HEK293 (cell line): ENCODE measurements around the gene NOL9.

ENCODE experiments used
- BCL11A ChIP-seq: fragments of 450-650 bp; formaldehyde crosslinking; IDR thresholded peaks from 2 replicates; pipeline ENCODE4 v1.5.1; 2016; ENCODE audit warnings: low read depth, missing biosample characterization, missing genetic modification characterization
- CTCF ChIP-seq: fragments of 450-650 bp; formaldehyde crosslinking; IDR thresholded peaks from 2 replicates; pipeline ENCODE4 v1.5.1; 2016; ENCODE audit warnings: missing biosample characterization, missing genetic modification characterization
- HOXA7 ChIP-seq: sonication (generic); formaldehyde crosslinking; IDR thresholded peaks from 2 replicates; pipeline ENCODE4 v1.8.1; 2022; ENCODE audit warnings: missing genetic modification reagents, borderline replicate concordance
- KLF16 ChIP-seq: fragments of 450-650 bp; formaldehyde crosslinking; IDR thresholded peaks from 2 replicates; pipeline ENCODE4 v1.5.1; 2017; ENCODE audit warnings: missing biosample characterization, missing genetic modification characterization
- KLF7 ChIP-seq: fragments of 450-650 bp; formaldehyde crosslinking; IDR thresholded peaks from 2 replicates; pipeline ENCODE4 v1.5.1; 2016; ENCODE audit warnings: missing biosample characterization, missing genetic modification characterization, borderline replicate concordance
- REST ChIP-seq: fragments of 450-650 bp; formaldehyde crosslinking; IDR thresholded peaks from 2 replicates; pipeline ENCODE4 v1.5.1; 2016; ENCODE audit warnings: missing biosample characterization, missing genetic modification characterization
- ZNF114 ChIP-seq: fragments of 450-650 bp; formaldehyde crosslinking; IDR thresholded peaks from 2 replicates; pipeline ENCODE4 v1.5.0; 2017; ENCODE audit warnings: missing biosample characterization, missing genetic modification characterization
- ZNF292 ChIP-seq: fragments of 450-650 bp; formaldehyde crosslinking; IDR thresholded peaks from 2 replicates; pipeline ENCODE4 v1.5.1; 2016; ENCODE audit warnings: low read depth, missing biosample characterization, missing genetic modification characterization, borderline replicate concordance
- ZNF335 ChIP-seq: fragments of 450-650 bp; formaldehyde crosslinking; conservative IDR thresholded peaks from 2 replicates; pipeline ENCODE4 v1.5.1; 2016; ENCODE audit warnings: missing biosample characterization, missing genetic modification characterization
- ZNF677 ChIP-seq: fragments of 450-650 bp; IDR thresholded peaks from 2 replicates; pipeline ENCODE4 v1.5.0; 2018; ENCODE audit warnings: missing biosample characterization, mild to moderate bottlenecking, missing genetic modification characterization, moderate library complexity

- TF ChIP-seq KLF16 (tag by site-specific recombination) (no peak), CTCF (tag by site-specific recombination) (peak; percentile 44; the same call in 1 of the 2 replicates), ZNF677 (tag by site-specific recombination) (no peak), ZNF292 (tag by site-specific recombination) (no peak), HOXA7 (CRISPR knock-in tag) (no peak), ZNF114 (no peak), KLF7 (tag by site-specific recombination) (no peak), ZNF335 (tag by site-specific recombination) (no peak), REST (no peak), BCL11A (tag by site-specific recombination) (no peak)
These were observed 30.7 kb downstream of the NOL9 start for GRCh38 chr1:6523566-6523965.
